COLO668 (cell line): ENCODE measurements around the gene RAE1.

Experiments
- DNase-seq: peaks from one replicate; lab custom pipeline; 2025; ENCODE audit not compliant: unreplicated experiment; lab: John Stamatoyannopoulos, UW

Gene RAE1

GRCh38 chr20:57398231-57398821 lies 47.3 kb downstream of the RAE1 start:
- DNase-seq = peak; percentile 95

- DNase-seq = no peak
Observed at GRCh38 chr20:57398901-57399535, 48.0 kb downstream of the RAE1 start.

DNA sequence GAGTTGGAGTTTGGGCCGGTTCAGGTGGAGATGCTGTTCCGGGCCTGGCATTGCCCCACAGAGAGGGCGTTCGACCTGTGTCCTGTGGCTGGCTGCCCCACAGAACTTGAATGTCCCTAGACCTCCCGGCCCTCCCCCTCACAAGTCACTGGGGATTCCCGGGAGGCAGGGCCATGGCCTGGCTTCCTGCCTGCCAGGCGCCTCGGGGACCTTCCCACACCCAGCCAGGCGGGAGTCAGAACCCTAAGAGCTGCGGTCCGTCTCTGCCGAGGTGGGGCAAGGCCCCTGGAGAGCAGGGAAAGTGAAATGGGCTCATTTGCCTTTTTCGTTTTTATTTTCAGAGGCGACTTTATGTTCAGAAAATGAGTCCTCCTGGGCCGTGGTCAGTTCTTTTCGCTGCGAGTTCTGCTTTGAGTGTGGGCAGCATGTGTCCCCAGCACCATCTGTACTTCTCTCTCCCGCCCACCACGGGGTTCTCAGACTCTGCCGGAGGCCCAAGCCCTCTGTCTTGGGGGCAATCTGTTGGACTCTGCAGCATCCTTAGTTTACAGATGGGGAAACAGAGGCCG lies 48.6 kb downstream of the RAE1 start:
- peak; percentile 38 for DNase-seq

GRCh38 chr20:57400231-57400701 lies 49.2 kb downstream of the RAE1 start:
- no peak for DNase-seq

DNA sequence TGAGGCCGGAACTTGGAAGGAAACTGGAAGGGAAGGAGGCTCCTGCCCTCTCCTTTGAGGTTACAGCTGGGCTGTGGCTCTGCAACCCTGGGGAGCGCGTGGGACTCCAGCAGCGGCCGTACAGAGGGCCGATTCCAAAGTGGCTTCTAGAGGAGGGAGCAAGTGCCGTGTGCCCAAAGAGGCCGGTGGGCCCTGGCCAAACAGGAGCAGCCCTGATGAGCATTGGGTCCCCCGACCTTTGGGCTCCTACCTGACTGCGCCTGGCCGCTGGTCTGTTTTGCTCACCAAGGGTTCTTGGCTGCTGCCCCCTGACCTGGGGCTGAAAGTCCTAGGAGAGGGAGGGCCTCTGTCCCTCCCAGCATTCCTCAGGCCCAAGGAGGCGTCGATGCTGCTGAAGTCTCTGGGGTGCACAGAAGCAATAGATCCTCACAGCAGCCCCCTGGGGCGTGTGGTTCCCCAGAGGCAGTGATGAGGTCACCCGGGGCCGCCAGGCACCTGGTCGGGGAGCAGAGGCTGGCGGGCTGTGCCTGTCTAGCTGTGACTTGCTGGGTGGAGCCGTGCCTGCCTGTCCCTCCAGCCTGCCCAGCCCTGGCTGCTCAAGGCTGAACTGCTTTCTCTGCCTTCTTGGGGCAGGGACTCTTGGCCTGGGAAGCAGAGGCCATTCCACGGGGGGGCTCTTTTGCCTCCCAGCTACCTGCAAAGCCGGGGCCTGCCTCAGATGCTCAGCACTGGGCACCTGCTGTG lies 49.9 kb downstream of the RAE1 start:
- peak; percentile 34 for DNase-seq

- DNase-seq = no peak
Observed at GRCh38 chr20:57401565-57401918, 50.5 kb downstream of the RAE1 start.

DNA sequence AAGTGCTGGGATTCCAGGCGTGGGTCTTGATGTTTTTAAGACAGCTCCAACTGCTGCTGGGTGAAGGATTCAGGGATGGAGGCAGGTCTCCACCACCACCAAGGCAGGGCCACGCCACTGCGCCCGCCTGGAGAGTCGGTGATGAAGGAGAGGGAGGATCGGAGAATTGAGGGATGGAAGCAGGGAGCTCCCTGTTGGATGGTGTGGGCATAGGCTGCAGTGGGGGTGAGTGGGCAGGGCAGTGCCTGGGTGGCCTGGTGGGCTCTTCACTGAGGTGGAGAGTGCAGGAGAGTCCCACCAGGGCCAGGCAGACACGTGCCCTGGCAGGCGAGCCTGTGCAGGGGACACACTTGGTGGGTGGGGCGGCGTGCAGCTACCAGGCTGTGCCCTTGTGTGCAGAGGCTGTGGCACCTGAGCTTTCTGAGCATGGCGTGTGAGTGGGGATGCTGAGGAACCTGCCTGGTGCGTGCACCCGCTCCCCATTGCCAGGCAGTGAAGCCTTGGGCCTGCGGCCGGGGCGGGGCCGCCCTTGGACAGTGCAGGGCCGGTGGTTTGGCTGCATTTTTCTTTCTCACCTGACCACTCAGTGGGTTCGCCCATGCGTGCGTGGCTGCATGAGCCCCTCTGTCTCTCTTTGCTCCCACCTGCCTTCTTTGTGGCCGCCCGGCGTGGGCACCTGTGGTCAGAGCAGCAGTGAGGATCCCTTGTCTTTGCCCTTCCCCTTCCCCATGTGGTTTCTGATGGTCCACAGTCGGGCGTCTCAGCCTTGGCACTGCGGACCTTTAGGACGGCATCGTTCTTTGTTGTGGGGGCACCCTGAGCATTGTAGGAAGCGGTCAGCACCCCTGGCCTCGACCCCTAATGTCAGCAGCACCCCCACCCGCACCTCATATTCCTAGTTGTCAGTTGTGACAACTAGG lies 51.4 kb downstream of the RAE1 start:
- DNase-seq = no peak

GRCh38 chr20:57403216-57403615 lies 52.2 kb downstream of the RAE1 start:
- no peak for DNase-seq

DNA sequence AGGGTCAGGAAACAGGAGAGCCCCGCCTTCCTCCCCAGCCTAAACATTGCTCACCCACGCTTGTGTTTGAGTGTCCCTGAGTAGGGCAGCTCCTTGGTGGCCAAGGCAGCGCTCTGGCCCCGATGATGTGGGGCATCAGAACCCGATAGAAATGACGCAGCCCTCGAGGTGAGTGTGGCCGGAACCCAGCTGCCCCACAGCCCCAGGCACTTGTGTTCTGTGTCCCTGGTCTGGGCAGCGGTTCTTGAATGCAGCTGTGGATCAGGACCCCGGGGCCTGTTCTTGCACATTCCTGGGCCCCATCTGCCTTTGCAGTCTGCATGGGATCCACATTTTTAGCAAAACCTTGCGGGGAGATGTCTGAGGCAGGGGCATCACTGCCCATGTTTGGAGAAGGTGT lies 53.0 kb downstream of the RAE1 start:
- no peak for DNase-seq

- DNase-seq = no peak
Observed at GRCh38 chr20:57404419-57405072, 53.5 kb downstream of the RAE1 start.

GRCh38 chr20:57405236-57406016 lies 54.4 kb downstream of the RAE1 start:
- no peak for DNase-seq

DNA sequence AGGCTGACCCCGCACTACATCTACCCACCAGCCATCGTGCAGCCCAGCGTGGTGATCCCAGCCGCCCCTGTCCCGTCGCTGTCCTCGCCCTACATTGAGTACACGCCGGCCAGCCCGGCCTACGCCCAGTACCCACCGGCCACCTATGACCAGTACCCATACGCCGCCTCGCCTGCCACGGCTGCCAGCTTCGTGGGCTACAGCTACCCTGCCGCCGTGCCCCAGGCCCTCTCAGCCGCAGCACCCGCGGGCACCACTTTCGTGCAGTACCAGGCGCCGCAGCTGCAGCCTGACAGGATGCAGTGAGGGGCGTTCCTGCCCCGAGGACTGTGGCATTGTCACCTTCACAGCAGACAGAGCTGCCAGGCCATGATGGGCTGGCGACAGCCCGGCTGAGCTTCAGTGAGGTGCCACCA lies 56.5 kb downstream of the RAE1 start:
- no peak for DNase-seq

GRCh38 chr20:57408131-57408530 lies 57.1 kb downstream of the RAE1 start:
- DNase-seq = no peak

DNA sequence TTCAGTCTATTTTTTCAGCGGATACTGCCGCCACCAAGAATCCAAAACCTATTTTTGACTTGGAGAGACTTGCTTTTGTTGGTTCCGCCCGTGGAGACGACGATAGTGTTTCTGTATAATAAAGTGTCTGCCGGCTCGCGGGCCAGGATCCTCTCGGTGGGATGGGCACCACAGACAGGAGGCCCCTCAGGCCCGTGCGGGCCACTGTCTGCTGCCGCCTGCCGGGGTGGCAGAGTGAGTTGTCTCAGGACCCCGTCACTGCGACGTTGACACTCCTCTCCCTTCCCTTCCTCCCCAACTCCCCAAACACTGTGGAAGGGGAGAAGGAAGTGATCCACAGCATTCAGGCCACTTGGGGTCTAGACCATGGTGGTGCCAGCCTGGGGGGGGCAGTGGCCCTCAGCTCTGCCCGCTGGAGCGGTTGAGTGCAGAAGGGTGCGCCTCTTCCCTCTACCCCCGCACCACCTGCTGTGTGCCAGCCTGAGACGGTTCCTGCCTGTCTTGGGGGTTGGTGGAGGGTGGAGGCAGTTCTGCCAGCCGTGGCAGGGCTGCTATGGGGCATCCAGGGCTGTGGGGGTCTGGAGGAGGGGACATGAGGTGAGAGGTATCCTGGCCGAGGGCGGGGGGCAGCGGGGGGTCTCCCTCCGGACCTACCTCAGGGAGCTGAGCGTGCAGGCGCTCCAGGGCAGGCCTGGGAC lies 57.6 kb downstream of the RAE1 start:
- DNase-seq = no peak

GRCh38 chr20:57409316-57409671 lies 58.2 kb downstream of the RAE1 start:
- DNase-seq = no peak

GRCh38 chr20:57409672-57410397 lies 58.8 kb downstream of the RAE1 start:
- no peak for DNase-seq

- no peak for DNase-seq
Observed at GRCh38 chr20:57410398-57410920, 59.4 kb downstream of the RAE1 start.

- no peak for DNase-seq
Observed at GRCh38 chr20:57410924-57411323, 59.9 kb downstream of the RAE1 start.
